PC-9 (cell line): ENCODE measurements around the gene BCAR3. TPM values are rescaled to one million over a fixed set of nuclear protein-coding genes. Genes with fewer than 3 reads are reported as not detected.

Experiments used
- BruUV-seq: library from RNA; stranded (reverse); fragments of 400-500 nt; replicated peaks from 2 replicates; lab custom pipeline; 2021; lab: Mats Ljungman, UMichigan
- CTCF ChIA-PET: fragments of 300-600 bp; sonication (Branson Sonifier 250); formaldehyde crosslinking; loops from one replicate; lab custom pipeline; 2022; ENCODE audit warnings: antibody characterized with exemption; lab: Charles Lee
- POLR2A ChIA-PET: fragments of 300-600 bp; sonication (Branson Sonifier 250); formaldehyde crosslinking; loops from one replicate; lab custom pipeline; 2022; ENCODE audit warnings: antibody characterized with exemption; ENCODE audit not compliant: unreplicated experiment; lab: Charles Lee
- DNase-seq, 2 experiments: peaks; one replicate each; pipeline versions ENCODE4 v3.0.0 to v3.0.0-alpha.2; 2015 to 2022; ENCODE audit warnings: mixed read lengths in 1 of 2
- H2AFZ ChIP-seq: fragments of 200-600 bp; sonication (generic); 2 replicates; pipeline ENCODE4 v1.8.1; 2017; ENCODE audit warnings: antibody characterized with exemption
- H3F3A ChIP-seq: fragments of 200-600 bp; sonication (generic); 2 replicates; pipeline ENCODE4 v1.8.1; 2017; ENCODE audit warnings: antibody characterized with exemption, mild to moderate bottlenecking, low read depth; ENCODE audit not compliant: insufficient read depth
- H3K27ac ChIP-seq: fragments of 200-600 bp; sonication (generic); 2 replicates; pipeline ENCODE4 v1.6.1; 2016; ENCODE audit warnings: mixed run types
- H3K27me3 ChIP-seq: fragments of 200-600 bp; sonication (generic); 2 replicates; pipeline ENCODE4 v1.6.1; 2016; ENCODE audit warnings: low read depth, mixed run types; ENCODE audit not compliant: insufficient read depth
- H3K36me3 ChIP-seq: fragments of 200-600 bp; sonication (generic); 2 replicates; pipeline ENCODE4 v1.6.1; 2016; ENCODE audit warnings: low read depth, mixed run types
- H3K4me1 ChIP-seq: fragments of 200-600 bp; sonication (generic); replicated peaks from 2 replicates; pipeline ENCODE4 v1.6.1; 2016; ENCODE audit warnings: mixed run types; ENCODE audit not compliant: insufficient read depth
- H3K4me2 ChIP-seq: fragments of 200-600 bp; sonication (generic); 2 replicates; pipeline ENCODE4 v1.6.1; 2017; ENCODE audit warnings: mixed run types
- H3K4me3 ChIP-seq: fragments of 200-600 bp; sonication (generic); 2 replicates; pipeline ENCODE4 v1.6.1; 2016; ENCODE audit warnings: mixed run types
- H3K79me2 ChIP-seq: fragments of 200-600 bp; sonication (generic); 2 replicates; pipeline ENCODE4 v1.6.1; 2017; ENCODE audit warnings: low read depth, mixed run types
- H3K9me2 ChIP-seq: fragments of 200-600 bp; sonication (generic); 2 replicates; pipeline ENCODE4 v1.8.1; 2017; ENCODE audit warnings: mild to moderate bottlenecking; ENCODE audit not compliant: insufficient read depth
- H3K9me3 ChIP-seq: fragments of 200-600 bp; sonication (generic); 2 replicates; pipeline ENCODE4 v1.8.1; 2016; ENCODE audit warnings: low read depth; ENCODE audit not compliant: insufficient read depth
- H4K20me1 ChIP-seq: fragments of 200-600 bp; sonication (generic); 2 replicates; pipeline ENCODE4 v1.8.1; 2017; ENCODE audit not compliant: insufficient read depth
- CTCF ChIP-seq: fragments of 200-600 bp; sonication (generic); conservative IDR thresholded peaks from 2 replicates; pipeline ENCODE4 v1.6.1; 2017; ENCODE audit warnings: mixed run types, antibody characterized with exemption, mild to moderate bottlenecking, moderate library complexity
- EZH2 ChIP-seq: fragments of 200-600 bp; sonication (generic); IDR thresholded peaks from 2 replicates; pipeline ENCODE4 v1.8.0; 2017; ENCODE audit warnings: antibody characterized with exemption, low read depth
- intact Hi-C: fragments of 100-400 bp; cut with micrococcal nuclease; formaldehyde crosslinking; loops from one replicate; pipeline ENCODE4 v1.10.0; 2022; ENCODE audit not compliant: unreplicated experiment
- total RNA-seq: library from RNA; stranded (reverse); gene quantifications from 2 replicates; pipeline ENCODE4 v1.2.3, GENCODE V29; 2021

Gene BCAR3
- total RNA-seq, 1 experiment from 2014 or later: 70.0 TPM

GRCh38 chr1:93516164-93516563 lies 165.5 kb downstream of the BCAR3 start:
- no peaks in the 10 kb centered on the region for H3K27me3 ChIP-seq
- H3F3A ChIP-seq: peaks cover 34% of the 10 kb centered on the region
- no peak overlapping the region for H3K27ac ChIP-seq
- H3K79me2 ChIP-seq: peaks cover 18% of the 10 kb centered on the region; the same call in 1 of the 2 replicates
- intact Hi-C loops: no loop called here
- H3K4me1 ChIP-seq: peaks cover 26% of the 10 kb centered on the region
- no peak overlapping the region for H2AFZ ChIP-seq
- no peak overlapping the region for H3K4me2 ChIP-seq
- H3K36me3 ChIP-seq: no peaks in the 10 kb centered on the region; the same call in 1 of the 2 replicates
- no peaks in the 10 kb centered on the region for H3K9me3 ChIP-seq
- no peak for TF ChIP-seq EZH2
- no peak for TF ChIP-seq CTCF
- ChIA-PET CTCF (no interaction called here), POLR2A (no interaction called here)
- DNase-seq: peak in 1 of 2 experiments; percentile 40
- H3K9me2 ChIP-seq: peaks cover 3% of the 10 kb centered on the region
- BruUV-seq: no TSS peak
- no peak overlapping the region for H3K4me3 ChIP-seq
- no peaks in the 10 kb centered on the region for H4K20me1 ChIP-seq

Other genes with a start within 250 kb of the BCAR3 start
- 34.1 and 34.3 TPM in 2 replicates for gene FNBP1L, start 233.7 kb downstream of the BCAR3 start, total RNA-seq
- 85.7 and 93.4 TPM in 2 replicates for gene DNTTIP2, start 197.4 kb upstream of the BCAR3 start, total RNA-seq
- gene GCLM, start 227.6 kb upstream of the BCAR3 start, total RNA-seq: 270 and 272 TPM in 2 replicates